ENCODE results near the gene FSTL5.

Gene FSTL5

DNA sequence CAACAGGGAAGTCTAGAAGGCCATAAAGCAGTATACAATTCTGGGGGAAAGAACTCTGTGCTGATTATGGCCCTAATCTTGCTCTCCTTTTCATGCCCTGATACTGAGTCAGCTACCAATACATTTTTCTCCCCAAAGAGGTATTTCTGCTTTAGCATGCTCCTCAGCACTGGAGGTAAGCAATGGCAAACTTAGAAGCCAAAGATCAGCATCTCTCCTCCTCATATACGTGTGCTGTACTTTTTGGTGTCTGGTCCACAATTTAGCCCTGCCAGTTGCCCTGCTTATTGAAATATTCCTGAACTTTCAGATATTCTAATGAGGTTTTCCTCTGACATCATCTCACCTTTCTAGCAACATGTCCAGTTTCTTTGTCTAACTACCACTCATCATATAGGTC, 226.2 kb downstream of the FSTL5 start:
- DNase-seq (ENCODE audit: low spot score): no peak

GRCh38 chr4:161936625-161937550, 226.9 kb downstream of the FSTL5 start:
- no peak for FAIRE-seq
- peak; percentile 38 for DNase-seq (ENCODE audit: low spot score)

More for the DNA sequence above, 226.2 kb downstream of the FSTL5 start:
- FAIRE-seq: no peak

- FAIRE-seq: no peak
- DNase-seq (ENCODE audit: low spot score): no peak
These were observed 232.7 kb downstream of the FSTL5 start for GRCh38 chr4:161931089-161931488.

DNA sequence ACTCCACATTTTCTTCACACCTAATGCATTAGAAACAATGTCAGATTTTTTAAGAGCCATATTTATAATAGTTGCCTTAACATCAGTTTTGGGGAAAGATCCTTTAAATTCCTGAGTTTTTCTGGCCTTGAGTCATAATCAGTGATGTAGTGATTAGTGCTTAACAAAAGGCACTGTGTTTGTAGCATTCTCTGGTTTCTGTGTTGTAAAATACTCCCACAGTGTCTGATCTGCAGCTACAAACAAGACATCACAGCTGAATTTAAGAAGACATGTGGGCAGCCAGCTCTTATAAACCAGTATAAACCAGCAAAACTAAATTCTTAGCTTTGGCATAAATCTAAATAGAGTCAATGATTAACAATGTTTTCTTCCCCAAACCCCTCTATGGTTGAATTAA, 233.8 kb downstream of the FSTL5 start:
- FAIRE-seq (no peak), DNase-seq (ENCODE audit: low spot score) (no peak)

- FAIRE-seq (no peak), DNase-seq (ENCODE audit: low spot score) (no peak)
These were observed 237.6 kb downstream of the FSTL5 start for GRCh38 chr4:161926033-161926828.

DNA sequence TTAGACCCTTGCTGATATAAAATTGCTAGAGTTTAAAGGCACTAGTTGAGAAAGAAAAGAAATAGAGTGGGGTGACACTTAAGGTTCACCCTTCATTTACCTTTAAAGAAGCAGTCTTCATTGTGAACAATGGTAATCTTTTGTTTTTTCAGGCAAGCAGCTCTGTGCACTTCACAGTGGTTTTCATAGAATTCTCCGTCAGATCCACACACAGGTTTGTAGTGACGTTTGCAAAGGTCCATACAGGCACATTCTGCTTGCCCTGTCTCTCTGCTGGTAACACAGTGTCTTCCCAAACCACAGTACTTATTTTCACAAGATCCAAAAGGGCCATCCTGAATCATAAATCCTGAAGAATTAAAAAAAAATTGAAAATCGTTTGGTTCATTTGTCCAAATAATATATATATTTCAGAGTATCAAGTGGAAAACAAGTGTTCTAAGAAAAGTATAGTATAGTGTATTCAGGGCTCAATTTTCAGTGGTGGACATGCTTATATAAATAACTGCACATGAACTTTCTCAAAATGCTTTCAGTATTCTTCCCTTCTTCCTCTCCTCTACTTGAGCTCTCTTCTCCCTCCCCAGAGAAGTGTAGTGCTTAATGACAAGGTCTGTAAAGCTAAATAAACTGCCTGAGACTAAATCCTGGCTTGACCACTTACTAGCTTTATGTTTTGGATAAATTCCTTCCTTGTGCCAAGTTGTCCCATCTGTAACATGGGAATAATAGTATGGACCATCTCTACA, 243.3 kb downstream of the FSTL5 start:
- DNase-seq (ENCODE audit: low spot score): no peak
- FAIRE-seq: no peak

- FAIRE-seq (peak; percentile 73), DNase-seq (ENCODE audit: low spot score) (no peak)
These were observed 244.2 kb downstream of the FSTL5 start for GRCh38 chr4:161919442-161920220.

GRCh38 chr4:161916035-161916434, 247.8 kb downstream of the FSTL5 start:
- DNase-seq (ENCODE audit: low spot score) (no peak), FAIRE-seq (no peak)

- no peak for DNase-seq (ENCODE audit: low spot score)
- no peak for FAIRE-seq
These were observed 256.2 kb downstream of the FSTL5 start for GRCh38 chr4:161907590-161907955.

DNA sequence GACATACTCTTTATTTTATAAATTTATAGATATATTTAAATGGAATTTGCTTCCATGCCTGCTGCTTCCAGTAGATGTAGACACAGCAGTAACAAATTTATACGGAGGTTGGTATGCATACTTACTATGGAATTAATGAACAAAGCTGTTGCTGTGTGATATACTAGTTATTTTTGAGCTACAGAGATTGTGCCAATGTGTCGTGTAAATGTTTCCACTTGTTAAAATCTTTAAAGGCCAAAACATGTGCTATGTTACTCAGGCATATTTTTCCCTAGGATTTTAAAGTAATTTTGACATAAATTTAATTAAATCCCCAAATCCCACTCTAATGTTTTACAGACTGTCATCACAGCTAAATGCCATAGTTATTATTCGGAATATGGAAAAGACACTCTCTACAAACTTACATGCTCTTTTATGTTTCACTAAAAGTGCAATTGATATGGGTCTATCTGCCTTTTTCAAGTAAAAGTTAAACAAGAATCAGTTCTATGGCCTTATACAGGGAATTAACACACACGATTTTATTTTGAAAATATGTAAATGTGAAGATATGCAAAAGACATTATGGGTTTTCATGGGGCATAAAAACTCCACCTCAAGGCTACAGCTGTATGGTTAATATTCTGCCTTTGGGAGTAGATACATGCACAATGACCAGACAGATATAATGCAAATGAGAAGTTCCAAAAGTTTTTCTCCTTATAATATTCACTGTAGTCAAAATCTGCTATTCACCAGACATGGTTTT, 256.8 kb downstream of the FSTL5 start:
- FAIRE-seq (no peak), DNase-seq (ENCODE audit: low spot score) (no peak)

DNA sequence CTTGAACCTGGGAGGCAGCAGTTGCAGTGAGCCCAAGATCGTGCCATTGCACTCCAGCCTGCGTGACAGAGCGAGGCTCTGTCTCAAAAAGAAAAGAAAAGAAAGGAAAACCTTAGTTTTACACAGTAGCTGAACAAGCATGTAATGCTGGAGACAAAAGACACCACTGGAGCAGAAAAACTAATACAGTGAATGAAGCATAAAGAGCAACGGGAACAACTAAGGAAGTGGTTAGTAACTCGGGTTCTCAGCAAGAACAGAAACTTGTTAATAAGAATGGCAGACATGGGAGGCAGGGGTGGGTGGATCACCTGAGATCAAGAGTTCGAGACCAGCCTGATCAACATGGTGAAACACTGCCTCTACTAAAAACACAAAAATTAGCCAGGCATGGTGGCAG, 263.7 kb downstream of the FSTL5 start:
- FAIRE-seq: no peak
- no peak for DNase-seq (ENCODE audit: low spot score)

DNA sequence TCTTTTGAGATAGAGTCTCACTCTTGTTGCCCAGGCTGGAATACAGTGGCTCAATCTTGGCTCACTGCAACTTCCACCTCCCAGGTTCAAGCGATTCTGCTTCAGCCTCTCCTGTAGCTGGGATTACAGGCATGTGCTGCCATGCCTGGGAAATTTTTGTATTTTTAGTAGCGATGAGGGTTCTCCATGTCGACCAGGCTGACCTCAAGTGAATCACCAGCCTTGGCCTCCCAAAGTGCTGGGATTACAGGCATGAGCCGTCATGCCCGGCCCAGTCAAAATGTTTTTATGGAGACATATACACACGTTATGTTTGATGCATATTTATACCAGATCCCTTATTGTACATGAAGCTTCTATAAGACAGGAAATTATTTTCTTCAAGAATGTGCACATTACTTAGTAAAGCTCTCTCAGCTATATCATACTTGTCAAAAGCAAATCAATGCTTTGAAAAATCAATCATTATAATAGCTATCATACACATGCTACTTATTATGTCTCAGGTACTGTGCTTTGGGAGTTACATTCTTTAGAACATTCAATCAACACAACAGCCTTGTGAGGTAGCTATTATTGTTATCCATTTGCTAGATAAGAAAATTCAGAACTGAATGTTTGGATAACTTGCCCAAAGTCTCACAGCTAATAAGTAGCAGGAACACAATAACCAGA, 269.2 kb downstream of the FSTL5 start:
- no peak for FAIRE-seq

GRCh38 chr4:161894014-161894413, 269.8 kb downstream of the FSTL5 start:
- no peak for FAIRE-seq
- DNase-seq (ENCODE audit: low spot score): no peak

More for the DNA sequence above, 269.2 kb downstream of the FSTL5 start:
- no peak for DNase-seq (ENCODE audit: low spot score)

DNA sequence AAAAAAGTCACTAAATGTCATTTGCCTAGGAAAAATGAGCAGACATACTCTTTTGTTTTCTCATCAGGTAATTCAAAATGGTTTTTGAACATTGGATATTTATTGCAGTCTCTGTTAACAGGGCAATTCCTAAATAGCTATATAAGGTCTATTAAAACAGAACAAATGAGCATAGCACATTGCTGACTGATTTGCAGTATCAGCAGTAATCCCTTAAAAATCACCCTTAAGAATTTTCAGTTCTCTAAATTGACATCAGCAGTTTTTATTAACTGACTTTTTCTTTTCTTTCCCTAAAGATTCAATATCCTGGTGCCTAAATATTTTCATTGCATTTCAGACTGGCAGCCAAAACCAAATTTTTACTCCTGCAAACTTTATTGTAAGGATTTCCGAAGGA, 270.2 kb downstream of the FSTL5 start:
- FAIRE-seq (no peak), DNase-seq (ENCODE audit: low spot score) (no peak)

GRCh38 chr4:161892951-161893350, 270.8 kb downstream of the FSTL5 start:
- no peak for FAIRE-seq

DNA sequence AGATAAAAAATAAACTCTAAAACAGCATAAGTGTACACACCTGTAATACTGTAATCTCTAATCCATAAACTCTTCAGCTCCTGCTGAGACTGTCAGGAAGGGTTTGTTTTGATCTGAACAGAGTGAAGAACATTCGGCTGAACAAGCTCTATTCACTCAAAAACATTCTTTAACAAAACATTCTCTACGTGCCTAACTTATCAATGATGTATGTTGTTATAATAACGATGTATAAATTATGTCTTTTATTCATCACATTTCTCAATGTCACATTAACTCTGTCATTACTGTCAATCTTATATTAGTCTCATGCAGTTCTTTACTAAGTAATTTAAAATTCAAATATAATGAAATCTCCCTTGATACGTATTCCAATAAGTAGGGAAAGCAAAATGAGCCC, 280.6 kb downstream of the FSTL5 start:
- FAIRE-seq (no peak), DNase-seq (ENCODE audit: low spot score) (no peak)

More at GRCh38 chr4:161892951-161893350, 270.8 kb downstream of the FSTL5 start:
- DNase-seq (ENCODE audit: low spot score): no peak

GRCh38 chr4:161881370-161881769, 282.4 kb downstream of the FSTL5 start:
- DNase-seq (ENCODE audit: low spot score): no peak
- FAIRE-seq: no peak

- FAIRE-seq (no peak), DNase-seq (ENCODE audit: low spot score) (no peak)
These were observed 294.3 kb downstream of the FSTL5 start for GRCh38 chr4:161869511-161869910.

DNA sequence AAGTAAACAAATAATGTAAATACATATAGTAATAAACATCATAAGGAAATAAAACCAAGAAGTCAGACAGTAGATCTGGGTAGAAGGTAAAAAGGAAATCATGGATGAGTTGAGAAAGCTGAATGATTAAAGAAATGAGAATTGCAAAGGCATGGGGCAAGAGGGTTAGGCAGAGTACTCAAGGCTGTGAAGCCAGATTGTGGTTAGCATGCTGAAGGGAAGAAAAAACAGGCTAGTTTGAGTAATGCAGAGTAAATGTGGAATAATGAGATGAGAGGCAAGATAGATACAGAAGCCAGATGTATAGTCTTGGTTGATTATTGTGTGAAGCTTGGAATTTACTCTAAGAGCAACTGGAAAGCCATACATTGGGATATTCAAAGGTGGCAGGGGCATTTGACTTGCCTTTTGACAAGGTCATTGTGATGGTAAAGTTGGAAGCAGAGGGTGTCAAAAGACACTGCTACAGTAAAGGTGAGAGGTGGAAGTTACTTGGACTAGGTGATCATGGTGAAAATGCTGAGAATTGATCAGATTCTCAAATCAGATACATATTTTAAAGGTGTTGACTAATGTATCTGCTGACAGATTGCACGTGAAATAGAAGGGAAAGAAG, 307.0 kb downstream of the FSTL5 start:
- DNase-seq (ENCODE audit: low spot score): no peak
- FAIRE-seq: no peak
